ENCODE results near the gene SKAP1.

GRCh38 chr17:48236681-48237134 lies 193.3 kb downstream of the SKAP1 start:
- TF ChIP-seq CTCF (IDR thresholded peaks at IDR 0.05), result no peak
- no peak for TF ChIP-seq EP300 (IDR thresholded peaks at IDR 0.05)
- no peak for TF ChIP-seq POLR2A (IDR thresholded peaks at IDR 0.05)

Data from ovary (tissue), 3 donors.